Pulmonary artery endothelial cell (primary cell): ENCODE data around the gene LYL1. TPM values are rescaled to one million over a fixed set of nuclear protein-coding genes. Genes with fewer than 3 reads are reported as not detected.

Experiments
- DNase-seq: peaks from one replicate; pipeline ENCODE4 v3.0.0-alpha.2; 2011; ENCODE audit warnings: low read depth, low spot score
- total RNA-seq: library from RNA; depleted of rRNA; stranded (reverse); fragments of >200 nt; gene quantifications from 2 replicates; pipeline ENCODE4 v1.2.3, GENCODE V29; 2014

LYL1 gene
- total RNA-seq, 1 donor from 2014 or later: 55.5 TPM

- no peak for DNase-seq
Measured at GRCh38 chr19:13057147-13057572, 45.5 kb downstream of the LYL1 start.

DNA sequence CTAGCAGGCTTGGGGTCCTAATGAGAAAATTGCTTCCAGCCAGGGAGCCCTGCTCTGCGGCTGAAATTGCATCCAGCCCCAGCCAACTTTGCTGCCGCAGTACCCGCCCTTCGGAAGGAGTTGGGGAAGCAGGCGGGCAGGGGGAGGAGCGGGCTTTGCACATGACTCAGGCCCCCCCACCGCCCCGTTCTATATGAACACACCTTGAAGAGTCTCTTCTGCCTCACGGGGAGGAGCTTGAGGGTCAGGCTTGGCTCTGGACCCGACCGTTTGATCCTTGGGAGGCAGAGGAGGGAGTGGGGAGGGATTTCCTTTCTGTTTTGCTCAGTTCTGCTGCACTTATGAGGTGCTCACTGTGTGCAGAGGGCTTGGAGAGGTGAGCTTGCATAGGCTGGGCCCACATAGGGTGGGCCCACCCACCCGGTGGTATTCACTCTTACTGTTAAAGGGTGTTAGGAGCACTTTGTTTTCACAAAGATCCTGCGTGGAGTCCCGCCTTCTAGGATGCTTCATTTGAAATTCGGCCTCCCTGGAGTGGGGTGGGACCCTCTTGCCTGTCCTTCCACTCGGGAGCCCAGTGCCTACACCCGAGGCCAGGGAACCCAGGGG lies 46.5 kb downstream of the LYL1 start:
- DNase-seq: no peak

- DNase-seq: no peak
Measured at GRCh38 chr19:13055213-13056051, 47.2 kb downstream of the LYL1 start.

- DNase-seq: no peak
Measured at GRCh38 chr19:13054626-13055212, 47.9 kb downstream of the LYL1 start.

DNA sequence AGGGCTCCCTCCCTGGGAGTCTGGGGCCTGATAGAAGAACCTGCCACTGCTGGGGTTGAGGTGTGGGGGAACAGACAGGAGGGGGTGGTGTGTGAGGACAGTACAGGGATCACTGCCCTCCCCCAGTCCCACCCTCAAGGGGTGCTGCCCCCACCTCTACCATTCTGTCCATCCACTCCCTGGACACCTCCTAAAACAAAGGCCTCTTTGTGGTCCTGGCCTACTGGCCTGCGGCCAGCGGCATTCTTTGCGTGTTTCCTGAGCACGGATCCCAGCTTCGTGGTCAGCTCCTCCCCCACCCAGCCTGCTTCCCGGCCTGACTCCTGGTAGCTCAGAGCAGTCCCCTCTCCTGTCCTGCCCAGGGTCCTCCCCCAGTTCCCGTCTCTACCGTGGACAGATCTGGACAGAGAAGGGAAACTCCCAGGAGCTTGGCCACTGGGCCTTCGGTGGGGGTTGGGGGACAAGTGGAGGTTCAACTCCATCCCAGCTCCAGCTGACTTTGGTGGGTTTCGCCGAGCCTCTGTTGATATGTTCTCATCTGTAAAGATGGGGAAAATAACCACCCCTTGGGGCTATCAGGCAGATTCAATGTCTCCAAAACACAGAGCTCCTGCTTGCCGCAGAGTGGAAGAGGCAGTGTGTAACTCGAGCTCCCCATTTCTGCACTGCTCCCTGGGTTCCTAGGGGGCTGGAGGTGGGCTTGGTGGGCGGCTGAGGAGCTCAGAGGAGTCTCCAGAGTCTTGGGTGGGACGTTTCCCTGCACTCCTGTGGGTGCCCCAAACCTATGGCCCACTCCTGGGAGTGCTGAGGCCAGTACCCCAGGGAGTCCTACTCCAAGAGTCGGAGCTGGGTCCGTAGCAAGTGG lies 48.7 kb downstream of the LYL1 start:
- DNase-seq: peak; percentile 60

DNA sequence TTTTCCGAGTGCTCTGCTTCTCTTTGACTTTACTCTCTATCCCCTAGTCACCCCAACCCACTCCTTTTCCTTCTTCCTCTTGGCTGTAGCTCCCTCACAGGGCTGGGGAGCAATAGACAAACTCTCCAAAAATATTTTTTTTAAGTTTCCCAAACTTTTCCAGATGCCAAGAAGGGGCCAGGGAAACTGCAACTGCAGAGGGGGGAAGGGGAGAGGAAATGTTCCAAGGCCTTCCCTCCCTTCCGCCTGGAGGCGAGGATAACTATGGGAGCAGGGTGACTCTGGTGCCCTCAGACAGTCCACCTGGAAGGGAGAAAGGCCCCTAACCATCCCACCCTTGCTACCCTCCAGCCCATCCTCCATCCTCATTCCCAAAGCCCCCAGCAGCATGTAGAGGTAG lies 49.4 kb downstream of the LYL1 start:
- no peak for DNase-seq

- DNase-seq: no peak
Measured at GRCh38 chr19:13052447-13053175, 50.0 kb downstream of the LYL1 start.

DNA sequence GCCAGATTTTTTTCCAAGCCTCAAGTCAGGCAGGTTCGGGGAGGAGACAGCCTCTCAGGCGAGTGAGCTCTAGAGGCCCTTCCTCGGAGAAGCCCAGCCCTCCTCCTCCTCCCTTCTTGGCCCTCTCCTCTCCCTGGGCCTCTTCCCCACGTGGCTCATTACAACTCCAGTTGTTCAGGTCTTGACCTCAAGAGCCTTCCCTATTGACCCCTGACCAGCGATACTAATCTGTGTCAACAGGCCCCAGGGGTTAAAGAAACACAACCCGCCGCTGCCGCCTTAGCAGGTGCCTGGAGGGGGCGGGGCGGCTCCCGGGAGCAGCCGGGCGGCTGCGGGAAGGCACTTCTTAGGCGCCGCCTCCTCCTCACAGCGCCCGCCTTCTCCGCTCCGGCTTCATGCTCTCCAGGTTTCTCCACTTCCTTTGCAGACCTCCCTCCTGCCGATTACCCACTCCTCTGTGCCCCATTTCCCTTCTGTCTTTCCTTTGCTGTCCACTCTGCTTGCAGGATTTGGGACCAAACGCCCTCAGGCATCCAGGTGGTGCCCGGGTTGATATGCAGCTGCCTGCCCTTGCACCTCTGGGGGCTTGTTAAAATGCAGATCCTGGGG lies 51.0 kb downstream of the LYL1 start:
- DNase-seq: no peak

DNA sequence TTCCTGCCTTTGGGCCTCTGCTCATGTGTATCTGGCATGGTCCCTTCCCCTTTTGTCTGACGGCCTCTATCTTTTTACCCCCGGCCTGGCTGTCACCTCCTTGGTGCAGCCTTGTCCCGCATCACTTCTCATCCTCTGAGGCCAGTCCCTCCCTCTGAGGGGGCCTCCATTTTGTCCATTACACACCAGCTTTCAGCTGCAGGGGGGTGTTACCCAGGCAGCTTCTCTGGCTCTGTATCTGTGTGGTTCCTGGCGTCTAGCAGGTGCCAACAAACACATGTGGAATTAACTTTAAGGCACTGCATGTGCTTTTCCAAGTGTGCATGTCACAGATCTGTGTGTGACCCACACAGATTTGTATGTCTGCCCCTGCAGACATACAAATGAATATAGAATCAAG lies 52.4 kb downstream of the LYL1 start:
- no peak for DNase-seq

Other genes starting within 250 kb of the LYL1 start
- gene DNASE2, start 221.4 kb downstream of the LYL1 start, total RNA-seq: 18.4 and 24.6 TPM in 2 replicates
- not detected in 2 replicates for gene KLF1, start 215.7 kb downstream of the LYL1 start, total RNA-seq
- 25.3 and 29.8 TPM in 2 replicates for gene GCDH, start 211.7 kb downstream of the LYL1 start, total RNA-seq
- 0.11 and 0.20 TPM in 2 replicates for gene SYCE2, start 183.6 kb downstream of the LYL1 start, total RNA-seq
- gene FARSA, start 169.1 kb downstream of the LYL1 start, total RNA-seq: 56.4 and 85.4 TPM in 2 replicates
- gene CALR, start 164.2 kb downstream of the LYL1 start, total RNA-seq: 1,409 and 2,169 TPM in 2 replicates
- 81.2 and 84.6 TPM in 2 replicates for gene RAD23A, start 157.0 kb downstream of the LYL1 start, total RNA-seq
- gene GADD45GIP1, start 145.6 kb downstream of the LYL1 start, total RNA-seq: 27.3 and 33.3 TPM in 2 replicates
- 0.07 TPM in 1 of 2 replicates, not detected in the other for gene DAND5, start 133.3 kb downstream of the LYL1 start, total RNA-seq
- 23.3 and 23.8 TPM in 2 replicates for gene NFIX, start 107.4 kb downstream of the LYL1 start, total RNA-seq
- 39.2 and 47.7 TPM in 2 replicates for gene TRMT1, start 13.9 kb upstream of the LYL1 start, total RNA-seq
- 58.3 and 86.2 TPM in 2 replicates for gene NACC1, start 15.4 kb upstream of the LYL1 start, total RNA-seq
- 67.4 and 88.2 TPM in 2 replicates for gene STX10, start 47.5 kb upstream of the LYL1 start, total RNA-seq
- 24.4 and 27.4 TPM in 2 replicates for gene IER2, start 47.6 kb upstream of the LYL1 start, total RNA-seq